Myocyte (in vitro differentiated cells): ENCODE measurements around the gene ACOD1. TPM values are rescaled to one million over a fixed set of nuclear protein-coding genes. Genes with fewer than 3 reads are reported as not detected.

Experiments
- DNase-seq: peaks from one replicate; pipeline ENCODE4 v3.0.0-alpha.2; 2012; ENCODE audit warnings: low read depth
- total RNA-seq: library from RNA; depleted of rRNA; stranded (reverse); fragments of >200 nt; gene quantifications from 2 replicates; pipeline ENCODE4 v1.2.3, GENCODE V29; 2014

The ACOD1 gene
- total RNA-seq, 1 donor from 2014 or later, result not detected

- peak; percentile 78 for DNase-seq
Observed at GRCh38 chr13:76991432-76991795, 43.1 kb downstream of the ACOD1 start.

- DNase-seq, result peak; percentile 94
Observed at GRCh38 chr13:76991796-76992547, 43.7 kb downstream of the ACOD1 start, which contains the start of gene CLN5. CLN5 (plus strand) TSS chr13:76992081; CDS start chr13:76992099, 18 bp downstream.

- DNase-seq, result peak; percentile 56
Observed at GRCh38 chr13:76992548-76993001, 44.3 kb downstream of the ACOD1 start.

DNA sequence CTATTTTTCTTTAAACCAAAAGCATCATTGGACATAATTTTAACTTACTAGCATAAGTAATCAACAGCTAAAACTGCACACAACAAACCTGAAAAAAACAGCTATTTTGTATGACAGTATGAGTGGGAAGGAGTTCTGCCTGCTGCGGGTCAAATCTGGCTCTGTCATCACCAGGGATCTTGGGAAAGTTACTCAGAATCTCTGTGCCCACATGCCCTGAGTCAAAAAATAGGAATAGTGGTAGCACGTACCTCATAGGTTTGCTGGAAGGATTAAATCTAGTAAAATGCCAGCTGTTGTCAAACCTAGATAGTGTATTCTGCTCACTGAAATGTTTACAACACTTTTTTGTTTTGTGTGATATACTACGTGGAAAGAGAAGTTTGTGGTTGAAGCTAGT lies 44.7 kb downstream of the ACOD1 start:
- peak; percentile 57 for DNase-seq

- DNase-seq, result no peak
Observed at GRCh38 chr13:76993473-76993872, 45.2 kb downstream of the ACOD1 start.

DNA sequence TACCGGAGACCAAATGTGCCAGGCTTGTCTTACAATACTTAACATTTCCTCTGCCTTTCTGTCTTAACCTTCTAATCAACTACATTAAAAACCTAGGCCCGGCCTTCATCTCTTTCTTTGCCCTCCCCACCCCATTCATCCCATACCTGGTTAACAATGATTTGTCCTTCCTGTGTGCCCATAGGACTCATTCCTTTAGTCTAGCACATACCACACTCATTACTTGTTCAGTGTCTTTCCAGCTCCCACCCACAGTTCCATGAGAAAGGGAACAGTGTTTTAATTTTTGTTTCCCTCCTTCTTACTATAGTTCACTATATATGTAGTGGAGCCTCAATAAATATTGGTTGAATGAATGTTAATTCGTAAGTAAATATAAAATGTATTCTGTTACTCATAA lies 46.0 kb downstream of the ACOD1 start:
- DNase-seq, result no peak

DNA sequence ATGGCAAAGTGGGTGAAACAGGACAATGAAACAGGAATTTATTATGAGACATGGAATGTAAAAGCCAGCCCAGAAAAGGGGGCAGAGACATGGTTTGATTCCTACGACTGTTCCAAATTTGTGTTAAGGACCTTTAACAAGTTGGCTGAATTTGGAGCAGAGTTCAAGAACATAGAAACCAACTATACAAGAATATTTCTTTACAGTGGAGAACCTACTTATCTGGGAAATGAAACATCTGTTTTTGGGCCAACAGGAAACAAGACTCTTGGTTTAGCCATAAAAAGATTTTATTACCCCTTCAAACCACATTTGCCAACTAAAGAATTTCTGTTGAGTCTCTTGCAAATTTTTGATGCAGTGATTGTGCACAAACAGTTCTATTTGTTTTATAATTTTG lies 52.2 kb downstream of the ACOD1 start:
- peak; percentile 39 for DNase-seq

DNA sequence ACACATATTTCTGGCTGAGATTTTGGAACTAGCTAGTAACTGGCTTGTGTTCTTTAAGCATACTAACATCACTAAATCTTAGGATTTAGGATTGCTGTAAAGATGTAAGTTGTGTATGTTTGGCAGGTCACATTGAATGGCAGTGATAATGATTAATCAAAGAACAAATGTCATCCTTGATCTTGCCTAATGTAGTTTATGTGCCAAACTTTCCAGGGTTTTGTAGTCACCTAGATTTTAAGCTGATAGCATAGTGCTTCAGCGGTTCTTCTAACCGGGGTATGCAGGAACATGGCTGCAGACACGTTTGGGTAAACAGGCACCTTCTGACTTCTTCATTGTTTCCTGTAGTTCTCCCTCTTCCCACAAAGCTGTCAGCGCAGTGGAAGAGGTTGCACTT lies 53.2 kb downstream of the ACOD1 start:
- no peak for DNase-seq

DNA sequence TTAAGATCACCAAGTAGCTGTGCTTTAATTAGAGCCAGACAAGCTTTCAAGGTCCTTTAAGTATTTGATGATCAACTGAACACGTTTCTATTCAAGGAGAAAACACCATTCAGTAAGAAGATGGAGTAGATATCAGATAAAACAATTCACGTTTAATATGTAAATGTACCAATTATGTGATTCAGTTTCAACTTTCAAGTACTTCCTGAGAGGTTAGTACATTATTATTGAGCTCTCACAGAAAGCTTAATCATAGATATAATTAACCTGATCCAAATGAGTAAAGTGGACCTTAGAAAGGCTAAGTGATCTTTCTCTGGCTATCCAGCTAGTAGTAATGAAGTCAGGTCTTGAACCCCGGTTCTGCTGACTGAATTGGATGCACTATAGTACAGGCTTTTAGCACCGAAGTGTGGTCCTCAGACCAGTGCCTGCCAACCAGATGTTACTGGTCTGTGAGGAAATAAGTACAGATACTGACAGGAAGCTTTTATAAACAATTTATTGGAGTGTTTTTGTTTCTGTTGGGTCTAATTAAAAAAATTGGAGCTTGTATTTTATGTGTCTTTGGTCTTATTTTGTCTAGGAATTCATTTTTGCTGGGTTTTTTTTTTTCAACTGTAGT lies 53.8 kb downstream of the ACOD1 start:
- DNase-seq, result no peak

GRCh38 chr13:77002590-77003190 lies 54.4 kb downstream of the ACOD1 start:
- peak; percentile 41 for DNase-seq

Other genes starting within 250 kb of the ACOD1 start
- gene KCTD12, start 62.1 kb upstream of the ACOD1 start, total RNA-seq, result 52.0 and 98.6 TPM in 2 replicates
- 25.7 and 27.0 TPM in 2 replicates for gene CLN5, start 43.6 kb downstream of the ACOD1 start, total RNA-seq
- 36.3 and 46.5 TPM in 2 replicates for gene FBXL3, start 78.6 kb downstream of the ACOD1 start, total RNA-seq